HPDE6-E6E7 (cell line): Measurements from ENCODE around the gene TREX2.

Experiments used
- DNase-seq: peaks from one replicate; pipeline ENCODE4 v3.0.0; 2011; ENCODE audit warnings: missing footprints; ENCODE audit errors: extremely low spot score

TREX2 gene

DNA sequence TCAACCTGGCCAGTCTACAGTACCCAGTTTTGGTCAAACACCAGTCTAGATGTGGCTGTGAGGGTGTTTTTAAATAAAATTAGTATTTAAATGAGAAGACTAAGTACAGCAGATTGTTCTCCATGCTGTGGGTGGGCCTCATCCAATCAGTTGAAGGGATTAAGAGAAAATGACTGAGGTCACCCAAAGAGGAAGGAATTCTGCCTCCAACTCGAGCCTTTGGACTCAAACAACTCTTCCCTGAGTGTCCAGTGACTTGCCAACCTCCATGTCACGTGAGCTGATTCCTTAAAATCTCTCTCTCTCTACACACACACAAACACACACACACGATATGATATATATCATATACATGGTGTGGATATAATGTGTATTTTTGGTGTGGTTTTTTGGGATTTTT, 10.0 kb downstream of the TREX2 start:
- DNase-seq, result no peak

DNA sequence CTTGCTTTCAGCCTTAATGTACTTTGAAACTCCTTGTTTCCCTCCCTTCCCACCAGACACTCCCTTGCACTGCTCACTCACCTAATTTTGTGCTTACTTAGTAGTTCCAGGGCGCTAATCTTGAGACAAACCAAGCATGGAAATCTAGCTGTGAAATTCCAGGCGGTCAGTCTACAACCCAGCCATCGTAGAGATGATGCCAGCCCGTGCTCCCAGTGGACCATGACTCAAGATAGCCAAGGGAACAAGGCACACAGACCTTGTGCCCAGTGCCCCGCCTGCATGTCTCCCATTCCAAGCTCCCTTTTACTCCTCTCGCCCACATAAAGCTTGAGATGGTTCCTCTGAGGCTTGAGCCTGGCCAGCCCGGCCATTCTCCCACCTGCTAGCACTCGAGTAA, 11.1 kb downstream of the TREX2 start:
- DNase-seq, result no peak

GRCh38 chrX:153433781-153434285, 12.0 kb downstream of the TREX2 start:
- no peak for DNase-seq

- DNase-seq, result no peak
Measured at GRCh38 chrX:153433161-153433680, 12.6 kb downstream of the TREX2 start.

DNA sequence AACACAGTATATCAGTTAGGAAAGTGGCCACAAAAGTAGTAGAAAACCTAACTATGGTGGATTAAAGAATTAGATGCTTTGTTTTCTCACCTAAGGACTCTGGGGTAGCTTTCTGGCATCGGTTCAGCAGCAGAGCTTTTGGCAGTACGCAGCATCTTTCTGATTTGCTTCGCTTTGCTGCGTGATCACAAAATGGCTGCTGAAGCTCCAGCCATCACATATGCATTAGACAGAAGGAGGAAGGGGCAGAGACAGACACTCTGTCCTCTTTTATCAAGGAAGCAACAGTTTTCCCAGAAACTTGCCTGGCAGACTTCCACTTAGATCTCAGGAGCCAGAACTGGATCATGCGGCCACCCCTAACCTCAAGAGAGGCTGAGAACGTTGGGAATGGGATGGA, 15.1 kb downstream of the TREX2 start:
- DNase-seq, result no peak

GRCh38 chrX:153426204-153426603, 19.7 kb downstream of the TREX2 start:
- DNase-seq, result no peak

GRCh38 chrX:153423652-153424051, 22.2 kb downstream of the TREX2 start:
- no peak for DNase-seq

GRCh38 chrX:153421856-153422255, 24.0 kb downstream of the TREX2 start:
- DNase-seq, result no peak

DNA sequence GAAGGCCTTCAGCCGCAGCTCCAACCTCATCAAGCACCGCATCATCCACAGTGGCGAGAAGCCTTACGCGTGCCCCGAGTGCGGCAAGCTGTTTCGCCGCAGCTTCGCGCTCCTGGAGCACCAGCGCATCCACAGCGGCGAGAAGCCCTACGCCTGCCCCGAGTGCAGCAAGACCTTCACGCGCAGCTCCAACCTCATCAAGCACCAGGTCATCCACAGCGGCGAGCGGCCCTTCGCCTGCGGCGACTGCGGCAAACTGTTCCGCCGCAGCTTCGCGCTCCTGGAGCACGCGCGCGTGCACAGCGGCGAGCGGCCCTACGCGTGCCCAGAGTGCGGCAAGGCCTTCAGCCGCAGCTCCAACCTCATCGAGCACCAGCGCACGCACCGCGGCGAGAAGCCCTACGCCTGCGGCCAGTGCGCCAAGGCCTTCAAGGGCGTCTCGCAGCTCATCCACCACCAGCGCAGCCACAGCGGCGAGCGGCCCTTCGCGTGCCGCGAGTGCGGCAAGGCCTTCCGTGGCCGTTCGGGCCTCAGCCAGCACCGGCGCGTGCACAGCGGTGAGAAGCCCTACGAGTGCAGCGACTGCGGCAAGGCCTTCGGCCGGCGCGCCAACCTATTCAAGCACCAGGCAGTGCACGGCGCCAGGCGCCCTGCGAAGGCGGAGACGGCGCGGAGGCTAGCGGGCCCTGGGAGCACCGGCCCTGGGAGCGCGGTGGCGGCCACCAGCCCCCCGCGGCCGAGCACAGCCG, 24.8 kb downstream of the TREX2 start:
- no peak for DNase-seq

DNA sequence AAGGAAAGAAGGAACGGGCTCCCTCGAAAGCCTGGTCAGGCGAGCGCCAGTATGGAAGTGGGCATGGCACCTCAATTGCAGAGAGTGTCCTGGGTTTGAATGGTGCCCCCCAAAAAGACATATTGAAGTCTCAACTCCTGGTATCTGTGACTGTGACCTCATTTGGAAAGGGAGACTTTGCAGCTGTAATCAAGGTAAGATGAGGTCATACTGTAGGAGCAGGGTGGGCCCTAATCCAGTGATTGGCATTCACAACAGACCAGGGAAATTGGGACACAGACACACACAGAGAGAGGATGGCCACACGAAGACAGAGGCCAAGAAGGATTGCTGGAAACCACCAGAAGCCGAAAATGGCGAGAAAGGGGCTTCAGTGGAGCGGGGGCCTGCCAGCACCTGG, 28.2 kb downstream of the TREX2 start:
- DNase-seq, result no peak

DNA sequence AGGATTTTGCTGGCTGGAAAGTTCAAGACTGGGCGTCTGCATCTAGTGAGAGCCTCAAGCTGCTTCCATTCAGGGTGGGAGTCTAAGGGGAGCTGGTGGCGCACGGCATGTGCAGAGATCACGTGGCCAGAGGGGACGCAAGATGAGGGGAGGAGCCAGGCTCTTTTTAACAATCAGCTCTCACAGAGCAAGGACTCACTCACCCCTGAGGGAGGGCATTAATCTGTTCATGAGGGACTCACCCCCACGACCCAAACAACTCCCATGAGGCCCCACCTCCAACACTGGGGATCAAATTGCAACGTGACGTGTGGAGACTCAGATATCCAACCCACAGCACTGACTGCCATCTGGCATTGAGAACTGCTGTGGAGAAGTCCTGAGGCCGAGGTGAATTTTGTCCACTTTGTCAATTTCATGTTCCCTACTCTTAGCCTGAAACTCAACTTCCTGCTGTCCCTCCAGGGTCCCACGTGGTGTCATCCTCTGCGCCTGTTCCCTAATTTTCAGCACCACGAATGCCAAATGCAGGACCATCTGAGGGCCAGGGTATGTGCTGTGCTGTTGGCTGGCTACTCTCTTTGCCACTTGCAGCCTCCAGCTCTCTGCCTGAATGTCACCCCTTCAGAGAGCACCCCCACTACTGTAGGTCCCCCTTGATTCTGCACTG, 28.9 kb downstream of the TREX2 start:
- no peak for DNase-seq

DNA sequence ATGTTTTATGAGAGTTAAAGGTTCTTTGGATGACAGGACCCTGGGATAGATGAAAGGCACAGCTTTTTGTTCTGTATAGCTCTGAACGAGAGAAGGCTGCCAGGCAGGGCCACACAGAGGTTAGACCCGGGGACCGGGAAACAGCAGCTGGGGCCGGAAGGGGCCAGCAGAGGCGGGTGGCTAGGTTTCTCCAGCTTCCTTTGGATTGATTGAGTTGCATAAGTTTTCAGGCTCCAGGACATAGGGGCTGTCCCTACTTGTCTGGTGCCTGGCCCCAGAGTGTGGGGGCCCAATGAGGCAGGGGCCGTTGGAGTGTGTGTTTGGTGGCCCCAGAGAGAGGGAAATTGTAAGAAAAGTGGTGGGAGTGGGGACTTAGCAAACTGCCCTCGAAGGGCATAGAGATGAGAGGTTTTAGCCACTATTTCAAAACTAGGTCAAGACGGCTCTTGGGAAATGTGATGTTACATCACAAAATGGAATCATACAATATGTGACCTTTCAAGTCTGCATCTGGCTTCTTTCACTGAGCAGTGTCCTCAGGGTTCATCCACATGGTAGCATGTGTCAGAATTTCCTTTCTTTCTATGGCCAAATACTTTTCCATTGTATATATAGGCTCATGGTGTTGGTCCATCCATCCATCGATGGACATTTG, 30.9 kb downstream of the TREX2 start:
- no peak for DNase-seq

- no peak for DNase-seq
Measured at GRCh38 chrX:153413731-153414130, 32.1 kb downstream of the TREX2 start.

DNA sequence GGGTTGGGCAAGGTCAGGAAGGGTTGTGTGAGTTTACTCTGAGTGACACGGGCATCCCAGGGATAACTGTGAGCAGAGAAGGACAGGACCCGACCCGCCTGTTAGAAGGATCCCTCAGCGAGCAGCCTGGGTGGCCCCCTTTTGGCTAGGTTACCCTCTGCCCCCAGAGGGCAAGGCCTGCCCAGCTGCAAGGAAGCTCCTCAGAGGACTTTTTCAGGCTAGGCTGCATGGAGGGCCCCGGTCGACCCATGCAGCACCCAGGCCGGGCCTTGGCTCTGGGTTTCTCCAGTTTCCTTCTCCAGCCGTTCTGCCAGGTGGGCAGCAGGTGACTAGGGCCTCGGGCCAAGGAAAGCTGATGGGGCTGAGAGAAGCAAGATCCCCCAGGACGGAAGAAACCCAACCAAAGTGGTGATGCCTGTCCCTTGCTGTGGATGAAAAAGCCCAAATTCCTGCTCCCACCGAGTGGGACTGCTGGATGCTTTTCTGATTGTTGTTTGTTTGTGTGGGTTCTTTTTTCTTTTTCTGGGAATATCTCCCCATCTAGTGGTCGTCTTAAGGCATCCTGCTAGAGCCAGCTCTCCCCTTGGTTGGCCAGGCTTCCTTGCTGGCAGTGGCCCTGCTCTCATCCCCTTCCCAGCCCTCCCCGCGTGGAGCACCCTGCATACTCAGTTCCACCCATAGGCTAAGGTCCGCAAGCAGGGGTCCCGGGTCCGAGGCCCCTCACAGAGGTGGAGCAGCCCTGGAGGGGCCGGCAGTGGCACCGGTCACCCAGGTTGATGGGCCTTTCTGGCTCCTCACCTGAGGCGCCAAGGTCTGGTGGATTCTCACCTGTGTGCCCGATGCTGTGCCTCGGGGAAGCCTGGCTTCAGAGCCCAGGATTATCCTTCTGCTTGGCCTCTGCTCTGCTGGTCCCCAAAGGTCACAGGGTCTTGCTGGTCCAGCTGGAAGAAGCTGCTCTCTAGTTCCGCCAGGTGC, 32.8 kb downstream of the TREX2 start:
- no peak for DNase-seq

- no peak for DNase-seq
Measured at GRCh38 chrX:153411988-153412574, 33.8 kb downstream of the TREX2 start.

- DNase-seq, result no peak
Measured at GRCh38 chrX:153411255-153411987, 34.4 kb downstream of the TREX2 start, which contains the start of gene ZFP92. TSS of gene ZFP92 (plus strand) at chrX:153411472. CDS start at chrX:153418323, 6,851 bp downstream.

DNA sequence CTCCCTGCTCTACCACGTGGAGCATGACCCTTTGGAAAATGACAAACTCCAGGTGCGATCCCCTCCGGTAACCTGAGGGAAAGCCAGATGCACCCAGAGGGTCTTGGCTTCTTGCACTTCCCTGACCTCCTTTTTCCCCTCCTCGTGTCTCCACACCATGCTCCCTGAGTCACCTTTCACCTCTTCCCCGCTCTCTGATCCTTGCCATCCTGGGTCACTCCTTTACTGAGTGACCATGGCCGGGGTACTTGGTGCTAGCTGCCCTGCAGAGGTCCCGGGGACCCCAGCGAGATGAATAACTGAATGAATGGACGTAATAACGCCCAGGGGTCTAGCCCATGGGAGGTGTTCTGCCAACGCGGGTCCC, 35.0 kb downstream of the TREX2 start:
- no peak for DNase-seq

- DNase-seq, result no peak
Measured at GRCh38 chrX:153410373-153410772, 35.5 kb downstream of the TREX2 start.

DNA sequence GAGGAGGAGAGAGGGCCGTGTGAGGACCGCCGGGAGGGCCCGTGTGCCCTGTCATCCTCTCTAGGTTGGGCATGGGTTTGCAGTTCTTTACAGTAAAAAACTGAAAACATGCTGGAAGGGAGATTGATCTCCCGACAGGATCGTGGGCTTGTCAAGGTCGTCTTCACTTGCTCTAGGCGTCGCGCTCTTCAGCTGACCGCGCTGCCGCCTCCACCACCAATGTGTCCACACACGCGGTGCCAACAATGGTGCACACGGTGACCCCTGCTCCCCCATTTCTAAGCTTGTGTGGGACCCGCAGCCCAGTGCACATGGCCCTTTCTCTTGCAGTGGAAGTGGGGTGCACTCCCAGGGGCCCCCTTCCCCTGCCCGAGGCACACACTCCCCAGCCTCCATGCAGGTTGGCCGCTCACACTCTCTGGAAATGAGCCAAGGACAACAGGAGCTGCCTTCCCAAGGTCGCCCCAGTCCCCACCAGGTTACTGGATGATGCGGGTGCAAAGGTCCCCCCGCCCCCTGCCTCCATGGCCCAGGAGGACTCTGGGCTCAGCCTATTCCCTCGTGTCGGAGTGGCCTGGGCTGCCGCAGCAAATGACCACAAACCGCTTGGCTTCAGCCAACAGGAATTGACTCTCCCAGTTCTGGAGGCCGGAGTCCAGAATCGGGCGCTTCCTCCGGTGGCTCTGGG, 36.3 kb downstream of the TREX2 start:
- no peak for DNase-seq
